ENCODE measurements around the gene RNF207.

Gene RNF207

DNA sequence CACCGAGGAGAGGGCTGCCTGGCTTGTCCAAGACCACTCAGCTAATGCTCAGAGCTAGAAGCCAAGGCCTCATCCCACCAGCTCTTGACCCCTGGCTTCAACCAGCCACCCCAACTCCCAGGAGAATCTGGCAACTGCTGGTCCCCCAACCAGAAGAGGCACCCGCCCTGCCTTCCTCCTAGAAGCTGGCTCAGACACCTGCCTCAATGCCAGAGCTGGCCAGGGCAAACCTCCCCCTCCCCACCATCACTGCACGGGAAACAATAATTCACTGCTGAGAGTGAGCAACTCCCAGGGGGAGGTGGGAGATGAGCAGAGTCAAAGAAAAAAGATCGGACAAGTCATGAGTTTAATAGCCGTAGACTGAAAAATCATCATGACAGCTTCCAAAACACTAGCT lies 29.1 kb upstream of the RNF207 start:
- no peak overlapping the region for H3K27ac ChIP-seq (replicated peaks)
- no peak for DNase-seq (ENCODE audit: low read depth in 1 of 2, low spot score in 1 of 2)
- TF ChIP-seq, protein P1, sequence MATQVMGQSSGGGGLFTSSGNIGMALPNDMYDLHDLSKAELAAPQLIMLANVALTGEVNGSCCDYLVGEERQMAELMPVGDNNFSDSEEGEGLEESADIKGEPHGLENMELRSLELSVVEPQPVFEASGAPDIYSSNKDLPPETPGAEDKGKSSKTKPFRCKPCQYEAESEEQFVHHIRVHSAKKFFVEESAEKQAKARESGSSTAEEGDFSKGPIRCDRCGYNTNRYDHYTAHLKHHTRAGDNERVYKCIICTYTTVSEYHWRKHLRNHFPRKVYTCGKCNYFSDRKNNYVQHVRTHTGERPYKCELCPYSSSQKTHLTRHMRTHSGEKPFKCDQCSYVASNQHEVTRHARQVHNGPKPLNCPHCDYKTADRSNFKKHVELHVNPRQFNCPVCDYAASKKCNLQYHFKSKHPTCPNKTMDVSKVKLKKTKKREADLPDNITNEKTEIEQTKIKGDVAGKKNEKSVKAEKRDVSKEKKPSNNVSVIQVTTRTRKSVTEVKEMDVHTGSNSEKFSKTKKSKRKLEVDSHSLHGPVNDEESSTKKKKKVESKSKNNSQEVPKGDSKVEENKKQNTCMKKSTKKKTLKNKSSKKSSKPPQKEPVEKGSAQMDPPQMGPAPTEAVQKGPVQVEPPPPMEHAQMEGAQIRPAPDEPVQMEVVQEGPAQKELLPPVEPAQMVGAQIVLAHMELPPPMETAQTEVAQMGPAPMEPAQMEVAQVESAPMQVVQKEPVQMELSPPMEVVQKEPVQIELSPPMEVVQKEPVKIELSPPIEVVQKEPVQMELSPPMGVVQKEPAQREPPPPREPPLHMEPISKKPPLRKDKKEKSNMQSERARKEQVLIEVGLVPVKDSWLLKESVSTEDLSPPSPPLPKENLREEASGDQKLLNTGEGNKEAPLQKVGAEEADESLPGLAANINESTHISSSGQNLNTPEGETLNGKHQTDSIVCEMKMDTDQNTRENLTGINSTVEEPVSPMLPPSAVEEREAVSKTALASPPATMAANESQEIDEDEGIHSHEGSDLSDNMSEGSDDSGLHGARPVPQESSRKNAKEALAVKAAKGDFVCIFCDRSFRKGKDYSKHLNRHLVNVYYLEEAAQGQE (IDR thresholded peaks at IDR 0.05; ENCODE audit: insufficient replicate concordance, low read depth) = no peak
- TF ChIP-seq GABPA (IDR thresholded peaks at IDR 0.05; ENCODE audit: low read depth) (no peak), SPI1 (IDR thresholded peaks at IDR 0.05; ENCODE audit: borderline replicate concordance, low read depth) (no peak), POLR2AphosphoS5 (IDR thresholded peaks at IDR 0.05; ENCODE audit: low read depth) (no peak)
- TF ChIP-seq, protein P2, sequence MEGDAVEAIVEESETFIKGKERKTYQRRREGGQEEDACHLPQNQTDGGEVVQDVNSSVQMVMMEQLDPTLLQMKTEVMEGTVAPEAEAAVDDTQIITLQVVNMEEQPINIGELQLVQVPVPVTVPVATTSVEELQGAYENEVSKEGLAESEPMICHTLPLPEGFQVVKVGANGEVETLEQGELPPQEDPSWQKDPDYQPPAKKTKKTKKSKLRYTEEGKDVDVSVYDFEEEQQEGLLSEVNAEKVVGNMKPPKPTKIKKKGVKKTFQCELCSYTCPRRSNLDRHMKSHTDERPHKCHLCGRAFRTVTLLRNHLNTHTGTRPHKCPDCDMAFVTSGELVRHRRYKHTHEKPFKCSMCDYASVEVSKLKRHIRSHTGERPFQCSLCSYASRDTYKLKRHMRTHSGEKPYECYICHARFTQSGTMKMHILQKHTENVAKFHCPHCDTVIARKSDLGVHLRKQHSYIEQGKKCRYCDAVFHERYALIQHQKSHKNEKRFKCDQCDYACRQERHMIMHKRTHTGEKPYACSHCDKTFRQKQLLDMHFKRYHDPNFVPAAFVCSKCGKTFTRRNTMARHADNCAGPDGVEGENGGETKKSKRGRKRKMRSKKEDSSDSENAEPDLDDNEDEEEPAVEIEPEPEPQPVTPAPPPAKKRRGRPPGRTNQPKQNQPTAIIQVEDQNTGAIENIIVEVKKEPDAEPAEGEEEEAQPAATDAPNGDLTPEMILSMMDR (IDR thresholded peaks at IDR 0.05; ENCODE audit: insufficient read depth, low read length) = no peak
- no peak overlapping the region for H3K4me3 ChIP-seq (replicated peaks; ENCODE audit: insufficient read depth, low read length)
- H3K27me3 ChIP-seq (ENCODE audit: insufficient read depth, poor library complexity, severe bottlenecking) = peaks cover 31% of the 10 kb centered on the region

DNA sequence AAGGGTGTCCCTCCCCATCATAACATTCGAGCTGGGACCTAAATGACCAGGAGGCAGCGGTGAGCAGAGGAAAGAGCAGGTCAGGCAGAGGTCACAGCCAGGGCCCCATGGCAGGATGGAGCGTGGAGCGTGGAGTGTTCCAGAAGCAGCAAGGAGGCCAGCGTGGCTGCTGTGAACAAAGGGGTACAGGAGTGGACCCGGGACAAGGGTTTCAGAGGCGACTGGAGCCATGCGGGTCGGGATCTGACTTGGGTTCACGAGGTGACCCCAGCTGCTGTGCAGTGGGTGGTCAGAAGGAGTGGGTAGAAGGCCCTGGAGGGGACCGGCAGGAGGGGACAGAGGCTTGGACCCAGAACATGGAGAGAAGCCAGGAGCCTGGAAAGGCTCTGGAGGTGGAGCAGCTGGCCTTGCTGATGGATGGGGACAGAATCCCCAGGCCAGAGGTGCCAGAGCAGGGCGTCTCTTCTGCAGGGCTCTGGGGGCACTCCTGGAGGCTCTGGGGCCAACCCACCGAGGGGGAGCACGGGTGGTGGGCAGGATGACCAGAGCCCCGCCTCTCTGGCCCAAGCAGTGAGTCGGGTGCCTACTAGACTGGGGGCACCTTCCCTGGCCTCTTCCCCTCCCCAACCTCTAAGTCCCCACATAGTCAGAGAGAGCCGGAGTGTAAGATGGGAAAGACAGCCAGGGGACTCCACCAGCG lies 28.1 kb upstream of the RNF207 start:
- H3K27me3 ChIP-seq (ENCODE audit: insufficient read depth, poor library complexity, severe bottlenecking) = peaks cover 31% of the 10 kb centered on the region
- H3K4me3 ChIP-seq (replicated peaks; ENCODE audit: insufficient read depth, low read length) = no peak overlapping the region
- no peak overlapping the region for H3K27ac ChIP-seq (replicated peaks)
- TF ChIP-seq, protein P1 (IDR thresholded peaks at IDR 0.05; ENCODE audit: insufficient replicate concordance, low read depth) = no peak
- no peak for TF ChIP-seq POLR2AphosphoS5 (IDR thresholded peaks at IDR 0.05; ENCODE audit: low read depth)
- TF ChIP-seq, protein P2 (IDR thresholded peaks at IDR 0.05; ENCODE audit: insufficient read depth, low read length) = no peak
- TF ChIP-seq GABPA (IDR thresholded peaks at IDR 0.05; ENCODE audit: low read depth) = no peak
- TF ChIP-seq SPI1 (IDR thresholded peaks at IDR 0.05; ENCODE audit: borderline replicate concordance, low read depth) = no peak
- no peak for DNase-seq (ENCODE audit: low read depth in 1 of 2, low spot score in 1 of 2)

DNA sequence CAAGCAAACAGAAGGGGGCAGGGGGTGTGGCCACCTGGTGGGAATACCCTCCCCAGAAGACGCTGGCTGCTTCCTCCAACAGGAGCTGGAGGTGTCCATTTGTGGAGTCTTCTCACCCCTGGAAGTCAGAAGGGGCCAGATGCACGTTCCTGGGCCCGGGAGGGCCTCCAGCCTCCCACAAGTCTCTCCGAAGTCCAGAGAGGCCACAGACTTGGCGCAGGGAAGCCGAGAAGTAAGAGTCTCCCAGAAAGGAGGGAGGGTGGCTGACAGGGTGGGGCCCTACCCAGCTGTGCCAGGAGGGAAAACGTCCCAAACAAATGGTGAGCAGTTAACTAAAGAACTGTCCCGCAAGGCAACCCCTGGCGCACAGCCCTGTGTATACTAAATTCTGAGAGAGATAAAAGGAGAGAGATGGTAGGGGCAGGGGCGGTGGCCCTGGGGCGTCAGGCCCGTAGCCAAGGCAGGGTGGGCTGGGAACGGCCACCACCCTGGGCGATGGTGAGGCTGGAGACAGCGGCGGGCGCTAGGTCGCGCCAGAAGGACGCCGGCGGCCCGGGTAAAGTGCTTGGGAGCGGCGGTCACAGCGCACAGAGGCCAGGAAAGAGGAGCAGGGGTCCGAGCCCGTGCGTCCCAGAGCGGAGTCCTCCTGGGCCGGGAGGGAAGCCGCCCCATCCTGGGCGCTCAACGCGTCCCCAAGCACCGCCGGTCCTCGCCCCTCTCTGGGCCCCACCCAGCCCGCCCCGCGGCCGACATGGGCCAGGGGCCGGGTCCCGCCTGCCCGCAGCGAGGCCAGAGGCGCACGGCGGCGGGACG lies 27.0 kb upstream of the RNF207 start:
- H3K27ac ChIP-seq (replicated peaks) = no peak overlapping the region
- peaks cover 31% of the 10 kb centered on the region for H3K27me3 ChIP-seq (ENCODE audit: insufficient read depth, poor library complexity, severe bottlenecking)
- no peak overlapping the region for H3K4me3 ChIP-seq (replicated peaks; ENCODE audit: insufficient read depth, low read length)
- DNase-seq (ENCODE audit: low read depth in 1 of 2, low spot score in 1 of 2) = no peak
- TF ChIP-seq, protein P1 (IDR thresholded peaks at IDR 0.05; ENCODE audit: insufficient replicate concordance, low read depth) = no peak
- no peak for TF ChIP-seq SPI1 (IDR thresholded peaks at IDR 0.05; ENCODE audit: borderline replicate concordance, low read depth)
- no peak for TF ChIP-seq POLR2AphosphoS5 (IDR thresholded peaks at IDR 0.05; ENCODE audit: low read depth)
- no peak for TF ChIP-seq GABPA (IDR thresholded peaks at IDR 0.05; ENCODE audit: low read depth)
- TF ChIP-seq, protein P2 (IDR thresholded peaks at IDR 0.05; ENCODE audit: insufficient read depth, low read length) = no peak
